ENCODE results near the gene REEP3. TPM values are rescaled to one million over a fixed set of nuclear protein-coding genes. Genes with fewer than 3 reads are reported as not detected.
A peak's percentile ranks its signal among the peaks of the same experiment; 100 is the strongest.

Gene REEP3
- total RNA-seq, 1 donor from 2014 or later = 53.4 TPM

GRCh38 chr10:63588436-63589167 lies 67.4 kb downstream of the REEP3 start:
- DNase-seq (ENCODE audit: low spot score) = no peak

DNA sequence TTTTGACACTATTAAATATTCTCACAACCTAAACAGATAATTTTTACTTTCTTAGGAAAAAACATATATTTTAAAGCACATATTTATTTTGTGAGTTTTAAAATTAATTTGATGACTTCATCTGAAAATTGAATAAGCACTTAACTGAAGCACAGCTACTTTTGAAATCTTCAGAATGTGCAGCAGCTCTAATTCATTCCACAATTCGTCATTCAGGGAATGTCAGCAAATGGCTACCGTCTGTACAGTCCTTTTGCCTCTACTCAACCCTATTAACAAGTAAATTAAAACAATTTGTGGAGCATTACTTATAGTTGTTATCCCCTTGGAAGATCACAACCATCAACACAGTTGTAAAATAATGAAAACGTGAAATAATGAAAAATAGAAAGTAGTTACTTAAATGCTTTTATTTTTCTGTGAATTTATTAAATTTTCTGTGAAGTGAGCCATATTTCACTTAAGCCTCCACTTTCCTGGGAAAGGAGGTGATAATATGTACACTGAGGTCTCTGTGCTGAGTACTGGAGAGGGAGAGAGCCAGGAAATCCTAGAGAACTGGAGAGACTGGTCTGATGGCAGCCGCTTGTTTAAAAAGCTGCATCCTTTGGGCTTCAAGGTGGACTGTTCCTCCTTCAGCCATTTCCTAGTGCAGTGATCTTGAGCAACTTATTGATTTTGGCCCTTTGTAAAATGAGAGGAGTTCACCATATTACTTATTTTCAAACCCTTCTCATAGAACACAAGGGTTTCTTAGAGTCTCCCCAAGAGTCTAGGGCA lies 70.6 kb downstream of the REEP3 start:
- no peak for DNase-seq (ENCODE audit: low spot score)

- no peak for DNase-seq (ENCODE audit: low spot score)
Observed at GRCh38 chr10:63593576-63593975, 72.4 kb downstream of the REEP3 start.

DNA sequence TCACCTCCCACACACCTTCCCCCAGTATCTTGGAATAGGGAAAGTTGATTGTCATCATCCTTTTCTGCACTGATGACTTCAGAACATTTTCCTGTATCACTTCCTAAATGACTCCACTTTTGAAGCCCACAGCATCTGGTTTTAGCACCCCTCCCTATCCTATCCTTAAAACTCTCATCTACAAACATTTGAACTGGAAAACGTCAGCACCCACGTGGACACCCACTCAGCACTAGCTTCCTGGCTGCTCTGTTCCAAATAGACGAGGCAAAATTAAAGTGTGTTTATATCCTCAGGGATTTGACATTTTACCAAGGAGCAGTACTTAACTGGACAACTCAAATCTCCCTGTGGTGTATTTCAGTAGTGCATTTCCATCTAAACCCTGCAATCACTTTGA lies 73.9 kb downstream of the REEP3 start:
- no peak for DNase-seq (ENCODE audit: low spot score)

GRCh38 chr10:63596924-63597323 lies 75.7 kb downstream of the REEP3 start:
- DNase-seq (ENCODE audit: low spot score) = no peak

GRCh38 chr10:63600540-63600939 lies 79.3 kb downstream of the REEP3 start:
- no peak for DNase-seq (ENCODE audit: low spot score)

DNA sequence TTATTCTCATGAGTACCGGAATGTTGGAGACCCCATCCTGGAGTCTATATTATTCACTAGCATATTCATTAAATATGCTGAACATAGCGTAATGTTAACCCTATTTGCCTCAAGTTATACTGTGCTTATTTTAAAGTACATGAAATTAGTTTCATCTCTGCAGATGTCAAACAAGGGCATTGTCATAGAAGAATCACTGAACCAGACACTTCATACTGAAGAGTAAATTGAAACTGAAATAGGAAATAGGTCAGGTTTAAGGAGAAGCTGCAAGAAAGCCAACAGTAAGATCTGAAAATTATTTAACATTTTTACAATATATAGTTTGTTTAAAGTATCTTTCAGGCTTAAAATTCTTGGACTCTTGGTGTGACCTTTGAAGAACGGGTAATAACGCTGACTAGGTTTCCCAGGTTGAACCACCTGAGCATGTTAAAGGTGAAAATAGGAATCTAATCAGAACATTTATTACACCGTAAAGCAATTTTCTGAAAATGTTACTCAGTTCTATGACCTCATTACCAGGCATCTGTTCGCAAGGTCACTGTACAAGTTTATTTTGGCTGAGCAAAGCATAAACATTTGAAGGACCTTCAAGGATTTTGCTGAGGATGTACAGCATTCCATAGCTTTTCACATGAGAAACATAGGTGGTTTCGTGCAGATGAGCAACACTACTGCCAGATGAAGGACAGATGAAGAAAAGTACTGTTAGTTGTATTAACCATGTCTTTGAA lies 82.7 kb downstream of the REEP3 start:
- no peak for DNase-seq (ENCODE audit: low spot score)

GRCh38 chr10:63605197-63605967 lies 84.2 kb downstream of the REEP3 start:
- no peak for DNase-seq (ENCODE audit: low spot score)

- no peak for DNase-seq (ENCODE audit: low spot score)
Observed at GRCh38 chr10:63608511-63608910, 87.3 kb downstream of the REEP3 start.

- no peak for DNase-seq (ENCODE audit: low spot score)
Observed at GRCh38 chr10:63611078-63611477, 89.9 kb downstream of the REEP3 start.

GRCh38 chr10:63614371-63614891 lies 93.2 kb downstream of the REEP3 start:
- DNase-seq (ENCODE audit: low spot score) = no peak

GRCh38 chr10:63618552-63618951 lies 97.4 kb downstream of the REEP3 start:
- DNase-seq (ENCODE audit: low spot score) = no peak

GRCh38 chr10:63619426-63619825 lies 98.2 kb downstream of the REEP3 start:
- DNase-seq (ENCODE audit: low spot score) = no peak

DNA sequence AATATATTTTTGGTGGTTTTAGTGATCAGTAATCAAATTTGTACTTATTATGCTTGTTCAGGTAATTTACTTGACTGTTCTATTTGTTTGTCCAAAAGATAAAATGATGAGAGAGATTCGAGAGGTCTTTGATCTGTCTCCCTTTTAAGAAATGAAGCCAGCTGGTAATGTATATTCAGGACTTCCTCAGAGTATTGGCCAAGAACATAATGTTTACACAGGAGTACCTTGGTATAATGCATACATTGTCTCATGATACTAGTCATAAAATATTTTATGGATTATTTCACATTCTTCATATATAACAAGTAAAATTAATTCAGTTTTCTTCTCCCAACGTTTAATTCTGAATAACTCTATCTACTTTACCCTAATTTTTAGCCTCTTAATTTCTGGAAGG lies 100.9 kb downstream of the REEP3 start:
- no peak for DNase-seq (ENCODE audit: low spot score)

DNA sequence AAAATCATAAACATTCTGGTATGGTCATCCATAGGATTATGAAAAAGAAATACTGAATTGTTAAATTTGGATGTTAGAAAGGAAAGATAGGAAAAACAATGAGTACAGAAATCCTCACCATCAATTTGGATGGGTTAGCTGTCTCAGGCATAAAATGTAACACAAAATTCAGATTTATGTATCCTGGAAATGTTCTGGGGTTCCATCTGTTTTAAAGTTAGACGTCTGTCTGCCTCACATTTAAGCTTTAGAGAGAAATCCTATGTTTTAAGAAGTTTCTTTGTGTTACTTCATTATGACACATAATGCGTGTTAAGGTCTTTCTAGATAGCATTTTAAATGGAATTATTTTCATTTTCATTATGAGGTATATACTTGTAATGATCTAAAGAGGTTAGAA lies 103.5 kb downstream of the REEP3 start:
- DNase-seq (ENCODE audit: low spot score) = no peak

DNA sequence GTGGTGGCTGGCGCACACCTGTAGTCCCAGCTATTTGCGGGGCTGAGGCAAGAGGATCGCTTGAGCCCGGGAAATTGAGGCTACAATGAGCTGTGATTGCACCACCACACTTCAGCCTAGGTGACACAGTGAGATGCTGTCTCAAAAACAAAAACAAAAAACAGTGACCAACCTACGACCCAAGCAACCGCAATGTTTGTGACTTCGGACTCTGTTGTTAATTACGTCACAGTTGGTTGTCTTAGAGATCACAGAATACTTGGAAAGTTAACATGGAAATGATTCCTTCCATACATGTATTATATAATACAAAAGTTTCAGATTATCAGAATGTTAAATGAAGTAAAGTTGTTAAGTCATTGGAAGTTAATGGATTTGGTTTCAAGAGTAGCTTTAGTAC lies 106.2 kb downstream of the REEP3 start:
- no peak for DNase-seq (ENCODE audit: low spot score)

GRCh38 chr10:63627881-63628296 lies 106.7 kb downstream of the REEP3 start:
- no peak for DNase-seq (ENCODE audit: low spot score)

DNA sequence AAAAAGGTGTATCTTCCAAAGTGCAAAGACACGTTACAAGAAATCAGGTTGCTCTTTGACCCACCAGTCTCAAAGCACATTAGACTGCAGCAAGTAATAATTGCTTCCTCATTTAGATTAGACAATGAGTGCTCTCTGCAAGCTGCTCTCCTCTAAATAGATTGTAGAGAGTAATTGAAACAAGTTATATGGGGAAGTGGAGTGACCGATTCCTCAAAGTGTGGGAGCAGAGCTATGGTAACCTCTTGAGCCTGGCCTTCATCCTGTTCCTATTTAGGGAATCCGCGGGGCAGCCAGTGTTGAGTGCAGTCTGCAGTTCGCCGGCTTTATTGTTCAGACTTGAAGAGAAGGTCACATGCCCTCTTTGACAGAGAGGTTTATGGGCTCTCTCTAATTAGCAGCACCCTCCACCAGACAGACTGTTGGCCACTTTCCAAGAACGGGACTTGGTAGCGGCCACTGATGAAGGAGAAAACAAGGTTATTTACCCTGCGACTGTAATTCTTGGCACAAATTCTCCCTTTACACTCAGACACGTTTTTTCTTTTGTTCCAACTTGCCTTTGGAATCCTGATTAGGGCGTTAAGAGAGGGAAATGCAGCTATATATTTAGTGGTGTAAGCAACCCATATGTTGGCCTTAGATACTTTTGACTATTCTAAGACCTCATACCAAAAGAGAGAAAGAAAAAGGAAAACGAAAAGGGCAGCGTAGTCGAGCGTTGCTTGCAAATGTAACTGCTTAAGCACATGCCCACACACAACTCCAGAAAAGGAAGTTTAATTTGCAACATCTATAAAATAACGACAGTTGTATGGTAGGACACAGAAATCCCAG lies 107.5 kb downstream of the REEP3 start:
- peak; percentile 28 for DNase-seq (ENCODE audit: low spot score)

- peak; percentile 94 for DNase-seq (ENCODE audit: low spot score)
Observed at GRCh38 chr10:63629363-63630084, 108.3 kb downstream of the REEP3 start.

All from mucosa of gallbladder (tissue), 1 donor.